CD4-positive, alpha-beta T cell treated with Interleukin-6 at 100 ng/mL for 8 hours (primary cell): ENCODE data around the gene ELL3.

Source experiments
- DNase-seq: peaks from one replicate; pipeline ENCODE4 v3.0.0-alpha.2; 2020; ENCODE audit warnings: mixed read lengths, low spot score

ELL3 gene

DNA sequence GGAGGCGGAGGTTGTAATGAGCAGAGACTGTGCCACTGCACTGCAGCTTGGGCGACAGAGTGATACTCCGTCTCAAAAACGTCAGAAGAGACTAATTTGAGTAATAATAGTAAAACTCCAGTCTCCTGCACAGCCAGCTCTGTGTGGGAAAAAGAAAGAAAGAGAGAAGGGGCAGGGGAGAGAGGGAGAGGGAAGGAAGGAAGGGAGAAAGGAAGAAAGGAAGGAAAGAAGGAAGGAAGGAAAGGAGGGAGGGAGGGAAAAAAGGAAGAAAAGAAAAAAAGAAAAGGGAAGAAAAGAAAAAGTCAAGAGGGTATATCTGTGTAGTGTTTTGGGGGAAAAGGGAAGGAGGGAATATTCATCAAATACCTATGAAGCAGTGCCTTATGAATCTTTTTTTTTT, 53.6 kb downstream of the ELL3 start:
- no peak for DNase-seq
